Measurements from ENCODE around the gene NME4.

GRCh38 chr16:389352-389751 is 7.6 kb upstream of the NME4 start:
- TF ChIP-seq RAD21 (IDR thresholded peaks at IDR 0.05; ENCODE audit: low read depth): no peak
- no peak for TF ChIP-seq EP300 (IDR thresholded peaks at IDR 0.05; ENCODE audit: borderline replicate concordance)
- TF ChIP-seq TCF12 (IDR thresholded peaks at IDR 0.05; ENCODE audit: low read depth): no peak
- TF ChIP-seq YY1 (IDR thresholded peaks at IDR 0.05; ENCODE audit: low read depth): peak; percentile 33; the same call in 1 of the 2 replicates
- TF ChIP-seq REST (IDR thresholded peaks at IDR 0.05; ENCODE audit: low read depth): no peak
- no peak for TF ChIP-seq CREB1 (IDR thresholded peaks at IDR 0.05; ENCODE audit: low read depth)

All from Ishikawa (cell line).